ENCODE measurements around the gene LGSN. TPM values are rescaled to one million over a fixed set of nuclear protein-coding genes. Genes with fewer than 3 reads are reported as not detected.

Gene LGSN
- total RNA-seq, 1 donor from 2014 or later = 0.25 TPM

DNA sequence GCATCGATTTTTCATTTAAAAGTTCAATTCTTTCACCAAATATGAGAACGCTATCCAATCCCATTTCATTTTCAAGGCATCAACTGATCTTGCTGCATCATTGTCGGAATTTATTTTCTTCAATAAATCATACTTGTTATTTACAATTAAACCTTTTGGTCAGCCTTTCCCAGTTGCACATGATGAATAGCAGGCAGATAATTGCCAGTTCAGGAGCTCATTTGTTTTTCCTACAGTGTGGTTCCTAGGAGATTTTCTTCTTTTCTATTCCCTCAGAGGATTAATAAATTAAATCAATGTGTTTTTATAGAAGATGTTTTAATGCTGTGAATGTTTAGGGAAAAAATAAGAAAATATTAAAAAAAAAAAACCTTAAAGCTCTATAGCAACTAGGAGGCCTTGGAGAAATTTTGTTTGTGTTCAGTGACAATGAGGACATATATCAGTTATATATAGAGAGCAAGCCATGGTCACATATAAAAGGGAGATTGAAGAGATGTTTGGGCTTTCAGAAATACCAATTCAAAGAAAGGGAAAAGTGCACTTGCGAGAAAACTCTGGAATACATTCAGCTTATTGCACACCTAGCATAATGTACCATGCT lies 30.4 kb downstream of the LGSN start:
- no peaks in the 10 kb centered on the region for H3K27me3 ChIP-seq (ENCODE audit: insufficient read depth, low read length)
- TF ChIP-seq EZH2 (IDR thresholded peaks at IDR 0.05; ENCODE audit: insufficient read depth, low read length) = no peak
- TF ChIP-seq, protein P1, sequence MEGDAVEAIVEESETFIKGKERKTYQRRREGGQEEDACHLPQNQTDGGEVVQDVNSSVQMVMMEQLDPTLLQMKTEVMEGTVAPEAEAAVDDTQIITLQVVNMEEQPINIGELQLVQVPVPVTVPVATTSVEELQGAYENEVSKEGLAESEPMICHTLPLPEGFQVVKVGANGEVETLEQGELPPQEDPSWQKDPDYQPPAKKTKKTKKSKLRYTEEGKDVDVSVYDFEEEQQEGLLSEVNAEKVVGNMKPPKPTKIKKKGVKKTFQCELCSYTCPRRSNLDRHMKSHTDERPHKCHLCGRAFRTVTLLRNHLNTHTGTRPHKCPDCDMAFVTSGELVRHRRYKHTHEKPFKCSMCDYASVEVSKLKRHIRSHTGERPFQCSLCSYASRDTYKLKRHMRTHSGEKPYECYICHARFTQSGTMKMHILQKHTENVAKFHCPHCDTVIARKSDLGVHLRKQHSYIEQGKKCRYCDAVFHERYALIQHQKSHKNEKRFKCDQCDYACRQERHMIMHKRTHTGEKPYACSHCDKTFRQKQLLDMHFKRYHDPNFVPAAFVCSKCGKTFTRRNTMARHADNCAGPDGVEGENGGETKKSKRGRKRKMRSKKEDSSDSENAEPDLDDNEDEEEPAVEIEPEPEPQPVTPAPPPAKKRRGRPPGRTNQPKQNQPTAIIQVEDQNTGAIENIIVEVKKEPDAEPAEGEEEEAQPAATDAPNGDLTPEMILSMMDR (IDR thresholded peaks at IDR 0.05; ENCODE audit: insufficient read depth, low read depth, low read length) = no peak
- no peaks in the 10 kb centered on the region for H3K9me3 Mint-ChIP-seq (ENCODE audit: unreplicated experiment)
- H4K20me1 ChIP-seq (ENCODE audit: insufficient read depth, low read length) = no peaks in the 10 kb centered on the region
- H3K4me1 ChIP-seq (ENCODE audit: insufficient read depth, low read length) = no peaks in the 10 kb centered on the region
- FAIRE-seq (no peak), DNase-seq (ENCODE audit: low read depth) (no peak)
- H3K4me2 ChIP-seq (ENCODE audit: low read length) = no peak overlapping the region
- H3K4me1 Mint-ChIP-seq (ENCODE audit: low read depth, unreplicated experiment) = no peaks in the 10 kb centered on the region
- no peak overlapping the region for H3K9ac ChIP-seq (ENCODE audit: low read length)
- no peaks in the 10 kb centered on the region for H3K27me3 Mint-ChIP-seq (ENCODE audit: low read depth, unreplicated experiment)
- no peak overlapping the region for H3K27ac Mint-ChIP-seq (ENCODE audit: unreplicated experiment)
- no peaks in the 10 kb centered on the region for H3K36me3 Mint-ChIP-seq (ENCODE audit: low read depth, unreplicated experiment)
- H3K4me3 Mint-ChIP-seq (ENCODE audit: unreplicated experiment) = no peak overlapping the region
- H3K36me3 ChIP-seq (ENCODE audit: insufficient read depth, low read length) = no peaks in the 10 kb centered on the region
- H2AFZ ChIP-seq (ENCODE audit: low read depth, low read length) = no peak overlapping the region
- H3K9me3 ChIP-seq (ENCODE audit: insufficient read depth, low read depth, low read length) = no peaks in the 10 kb centered on the region
- no peak overlapping the region for H3K4me3 ChIP-seq (ENCODE audit: insufficient read depth, low read depth, low read length)
- H3K27ac ChIP-seq (ENCODE audit: low read depth, low read length) = no peak overlapping the region
- no peaks in the 10 kb centered on the region for H3K79me2 ChIP-seq (ENCODE audit: insufficient read depth, low read length)

DNA sequence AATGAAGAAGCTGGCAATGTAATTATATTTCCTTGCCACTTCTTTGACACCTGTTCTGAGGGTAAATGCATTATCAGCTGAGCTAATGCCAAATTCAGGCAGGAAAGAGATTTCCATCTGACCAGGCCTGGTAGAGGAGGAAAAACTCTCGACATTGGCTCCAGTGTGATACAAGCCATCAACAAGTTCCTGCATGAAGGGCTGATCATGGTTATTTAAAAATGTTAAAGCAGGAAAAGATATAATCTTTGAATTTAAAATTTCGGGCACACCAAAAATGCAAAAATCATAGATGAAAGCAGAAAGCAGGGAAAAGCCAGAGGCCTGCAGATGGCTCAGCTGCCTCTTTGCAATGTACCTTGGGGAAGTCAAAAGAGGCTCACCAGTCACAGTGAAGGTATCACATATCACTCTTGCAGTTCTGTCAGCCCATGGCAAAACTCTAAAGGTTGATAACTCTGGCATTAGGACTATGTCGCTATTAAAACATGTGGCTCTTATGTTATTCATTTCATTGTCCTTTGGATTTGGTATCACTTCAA lies 39.1 kb downstream of the LGSN start:
- H3K27ac Mint-ChIP-seq (ENCODE audit: unreplicated experiment) = no peak overlapping the region

More for the DNA sequence above, 39.1 kb downstream of the LGSN start:
- Histone ChIP-seq H4K20me1 (ENCODE audit: insufficient read depth, low read length) (no peaks in the 10 kb centered on the region), H3K27me3 (ENCODE audit: insufficient read depth, low read length) (no peaks in the 10 kb centered on the region), H2AFZ (ENCODE audit: low read depth, low read length) (no peak overlapping the region), H3K27ac (ENCODE audit: low read depth, low read length) (no peak overlapping the region), H3K4me1 (ENCODE audit: insufficient read depth, low read length) (no peaks in the 10 kb centered on the region), H3K4me2 (ENCODE audit: low read length) (no peak overlapping the region), H3K4me3 (ENCODE audit: insufficient read depth, low read depth, low read length) (no peak overlapping the region), H3K79me2 (ENCODE audit: insufficient read depth, low read length) (no peaks in the 10 kb centered on the region), H3K36me3 (ENCODE audit: insufficient read depth, low read length) (no peaks in the 10 kb centered on the region), H3K9ac (ENCODE audit: low read length) (no peak overlapping the region), H3K9me3 (ENCODE audit: insufficient read depth, low read depth, low read length) (no peaks in the 10 kb centered on the region)
- Mint-ChIP-seq H3K27me3 (ENCODE audit: low read depth, unreplicated experiment) (peaks cover 1% of the 10 kb centered on the region), H3K4me1 (ENCODE audit: low read depth, unreplicated experiment) (no peaks in the 10 kb centered on the region), H3K9me3 (ENCODE audit: unreplicated experiment) (no peaks in the 10 kb centered on the region), H3K36me3 (ENCODE audit: low read depth, unreplicated experiment) (no peaks in the 10 kb centered on the region), H3K4me3 (ENCODE audit: unreplicated experiment) (no peak overlapping the region)
- no peak for DNase-seq (ENCODE audit: low read depth)
- FAIRE-seq = no peak
- TF ChIP-seq, protein P1 (IDR thresholded peaks at IDR 0.05; ENCODE audit: insufficient read depth, low read depth, low read length) = no peak
- TF ChIP-seq EZH2 (IDR thresholded peaks at IDR 0.05; ENCODE audit: insufficient read depth, low read length) = no peak

Measured in astrocyte (in vitro differentiated cells and primary cell).